ENCODE measurements around the gene NXF1. TPM values are rescaled to one million over a fixed set of nuclear protein-coding genes. Genes with fewer than 3 reads are reported as not detected.

NXF1 gene
- total and polyA plus RNA-seq, 2 of the 8 experiments (the other 6 are each of a cell fraction or from before 2014, with no cell fraction given): 48.1 to 49.8 TPM

GRCh38 chr11:62771144-62772021, 33.9 kb downstream of the NXF1 start, which contains the start of gene TAF6L (continued):
- TF ChIP-seq HDAC2 (IDR thresholded peaks at IDR 0.05; ENCODE audit: borderline replicate concordance in 1 of 2, low read depth in 2 of 2, low read length in 2 of 2) (peak in 1 of 2 experiments; percentile 8; a peak in 3 of 4 replicates), EGR1 (IDR thresholded peaks at IDR 0.05; ENCODE audit: borderline replicate concordance, low read depth, low read length) (peak; percentile 80; the same call in 1 of the 2 replicates), TBP (IDR thresholded peaks at IDR 0.05; ENCODE audit: low read depth, low read length) (peak; percentile 64; the same call in 1 of the 2 replicates), CREB1 (IDR thresholded peaks at IDR 0.05) (no peak; the same call in 1 of the 2 replicates), RAD21 (IDR thresholded peaks at IDR 0.05 in 1 of 2, conservative IDR thresholded peaks at IDR 0.05 in 1 of 2; ENCODE audit: low read depth in 2 of 2, low read length in 2 of 2) (no peak), BRCA1 (IDR thresholded peaks at IDR 0.05; ENCODE audit: low read depth, low read length) (no peak), BCL11A (IDR thresholded peaks at IDR 0.05; ENCODE audit: low read depth in 2 of 2, low read length in 2 of 2) (no peak), TEAD4 (IDR thresholded peaks at IDR 0.05; ENCODE audit: low read depth, low read length) (no peak), SIN3A (conservative IDR thresholded peaks at IDR 0.05 in 1 of 2, IDR thresholded peaks at IDR 0.05 in 1 of 2; ENCODE audit: low read depth in 1 of 2, low read length in 2 of 2) (peak; percentile 45 to 57; a peak in 2 of 4 replicates), YY1 (IDR thresholded peaks at IDR 0.05; ENCODE audit: low read depth, low read length) (no peak), CHD1 (IDR thresholded peaks at IDR 0.05; ENCODE audit: low read depth, low read length) (no peak), BACH1 (IDR thresholded peaks at IDR 0.05; ENCODE audit: low read length) (peak; percentile 50; the same call in 1 of the 2 replicates), CEBPB (IDR thresholded peaks at IDR 0.05; ENCODE audit: low read depth, low read length) (no peak), POLR2A (IDR thresholded peaks at IDR 0.05; ENCODE audit: control extremely low read depth in 1 of 2, low read depth in 2 of 2, low read length in 2 of 2) (peak; percentile 78 to 95), NANOG (IDR thresholded peaks at IDR 0.05; ENCODE audit: insufficient read depth, low read depth, low read length, poor library complexity, severe bottlenecking) (no peak), MAX (IDR thresholded peaks at IDR 0.05) (peak; percentile 51), JUN (IDR thresholded peaks at IDR 0.05; ENCODE audit: low read depth, low read length) (no peak), NRF1 (IDR thresholded peaks at IDR 0.05; ENCODE audit: low read depth, low read length) (no peak), SUZ12 (IDR thresholded peaks at IDR 0.05; ENCODE audit: low read length) (no peak), CBX8 (IDR thresholded peaks at IDR 0.05; ENCODE audit: borderline replicate concordance, low read depth, low read length) (no peak), ATF3 (IDR thresholded peaks at IDR 0.05; ENCODE audit: insufficient read depth, low read depth, low read length) (peak; percentile 75), SIX5 (IDR thresholded peaks at IDR 0.05; ENCODE audit: low read depth, low read length) (no peak)

Data from H1 (cell line).